ENCODE results near the gene UCN3.

UCN3 gene

GRCh38 chr10:5385224-5385623 is 20.5 kb downstream of the UCN3 start:
- ChIA-PET POLR2A (no interaction called here), CTCF (interaction anchor here (0.6 kb wide), 2 partner anchors 536 to 570 kb away, joined by 3 to 4 read pairs; no protein-coding TSS in a partner anchor)
- TF ChIP-seq CTCF (IDR thresholded peaks at IDR 0.05; ENCODE audit: insufficient read depth, low read length, missing control alignments), result no peak
- DNase-seq (ENCODE audit: low read depth, low spot score), result no peak
- no peak overlapping the region for H3K4me3 ChIP-seq (ENCODE audit: low read depth, low read length)

DNA sequence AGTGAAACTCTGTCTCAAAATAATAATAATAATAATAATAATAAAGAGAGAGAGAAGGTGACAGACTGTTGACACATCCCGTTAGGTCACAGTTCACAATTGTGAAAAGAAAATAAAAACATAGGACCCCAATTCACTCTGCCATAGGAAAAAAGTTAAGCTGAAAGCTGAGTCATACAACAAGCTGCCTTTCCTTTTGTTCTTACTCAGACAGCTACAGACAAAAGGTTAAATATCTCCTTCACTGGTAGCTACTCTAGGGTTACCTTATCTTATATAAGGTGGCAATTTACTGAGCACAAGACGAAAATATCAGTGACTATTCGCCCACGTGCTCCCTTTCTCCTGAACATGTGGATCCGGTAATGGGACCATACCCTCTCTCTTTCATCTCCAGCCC is 22.4 kb downstream of the UCN3 start:
- ChIA-PET POLR2A (no interaction called here), CTCF (interaction anchor here (0.9 to 2.1 kb wide), 3 partner anchors 538 to 572 kb away, joined by 3 to 10 read pairs (median 5); no protein-coding TSS in a partner anchor)
- DNase-seq (ENCODE audit: low read depth, low spot score), result no peak
- TF ChIP-seq CTCF (IDR thresholded peaks at IDR 0.05; ENCODE audit: insufficient read depth, low read length, missing control alignments), result no peak
- no peak overlapping the region for H3K4me3 ChIP-seq (ENCODE audit: low read depth, low read length)

DNA sequence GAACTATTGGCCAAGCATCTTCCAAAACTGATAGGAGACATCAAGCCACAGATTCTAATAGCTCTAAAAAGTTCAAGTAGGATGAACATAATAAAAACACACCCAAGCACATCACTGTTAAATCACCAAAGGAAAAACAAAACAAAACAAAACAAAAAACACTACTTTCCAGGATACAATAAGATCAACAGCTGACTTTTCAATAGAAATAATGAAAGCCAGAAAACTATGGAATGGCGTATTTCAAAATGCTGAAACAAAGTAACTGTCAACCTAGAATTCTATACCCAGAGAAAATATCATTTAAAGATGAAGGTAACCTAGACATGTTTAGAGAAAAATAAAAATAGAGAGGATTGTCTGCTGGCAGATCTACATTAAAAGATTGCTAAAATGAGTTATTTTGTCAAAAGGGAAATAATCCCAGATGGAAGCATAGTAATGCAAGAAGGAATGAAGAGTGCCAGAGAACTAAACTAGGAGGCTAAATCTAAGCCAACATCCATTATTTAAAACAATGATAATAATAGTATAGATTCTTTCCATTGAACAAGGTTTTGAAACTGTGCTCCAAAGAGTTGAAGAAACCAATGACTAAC is 25.9 kb downstream of the UCN3 start:
- DNase-seq (ENCODE audit: low read depth, low spot score), result no peak
- no peak for TF ChIP-seq CTCF (IDR thresholded peaks at IDR 0.05; ENCODE audit: insufficient read depth, low read length, missing control alignments)
- ChIA-PET POLR2A (no interaction called here), CTCF (interaction anchor here (1.2 kb wide), 1 partner anchor 541 kb away, joined by 4 read pairs; no protein-coding TSS in a partner anchor)
- no peak overlapping the region for H3K4me3 ChIP-seq (ENCODE audit: low read depth, low read length)

GRCh38 chr10:5391790-5392189 is 27.0 kb downstream of the UCN3 start:
- no peak overlapping the region for H3K4me3 ChIP-seq (ENCODE audit: low read depth, low read length)
- no peak for TF ChIP-seq CTCF (IDR thresholded peaks at IDR 0.05; ENCODE audit: insufficient read depth, low read length, missing control alignments)
- no peak for DNase-seq (ENCODE audit: low read depth, low spot score)
- POLR2A ChIA-PET, result no interaction called here
- CTCF ChIA-PET, result interaction anchor here (1.3 kb wide), 1 partner anchor 8 kb away, joined by 4 read pairs; no protein-coding TSS in a partner anchor

GRCh38 chr10:5393529-5393928 is 28.8 kb downstream of the UCN3 start:
- H3K4me3 ChIP-seq (ENCODE audit: low read depth, low read length), result no peak overlapping the region
- CTCF ChIA-PET, result interaction anchor here (1.2 to 1.3 kb wide), 2 partner anchors 10 to 543 kb away, joined by 3 to 7 read pairs; no protein-coding TSS in a partner anchor
- DNase-seq (ENCODE audit: low read depth, low spot score), result no peak
- TF ChIP-seq CTCF (IDR thresholded peaks at IDR 0.05; ENCODE audit: insufficient read depth, low read length, missing control alignments), result no peak
- POLR2A ChIA-PET, result no interaction called here

- POLR2A ChIA-PET, result no interaction called here
- TF ChIP-seq CTCF (IDR thresholded peaks at IDR 0.05; ENCODE audit: insufficient read depth, low read length, missing control alignments), result no peak
- CTCF ChIA-PET, result interaction anchor here (0.6 to 0.8 kb wide), 2 partner anchors 110 to 545 kb away, joined by 3 read pairs; no protein-coding TSS in a partner anchor
- DNase-seq (ENCODE audit: low read depth, low spot score), result no peak
- H3K4me3 ChIP-seq (ENCODE audit: low read depth, low read length), result no peak overlapping the region
Observed at GRCh38 chr10:5395168-5395567, 30.4 kb downstream of the UCN3 start.
